SK-N-SH treated with all-trans-retinoic acid at 6 μM for 48 hours (cell line): ENCODE results near the gene IP6K3.
A peak's percentile ranks its signal among the peaks of the same experiment; 100 is the strongest.

Experiments
- ATAC-seq: fragments of 200-7000 bp; cut with Tn5 transposase; 3 replicates; pipeline ENCODE4 v1.9.1; 2020; ENCODE audit warnings: mild to moderate bottlenecking, moderate library complexity
- ARNTL ChIP-seq: fragments of 450-650 bp; formaldehyde crosslinking; IDR thresholded peaks from 2 replicates; pipeline ENCODE4 v1.5.0; 2020; ENCODE audit warnings: low read depth, mild to moderate bottlenecking, moderate library complexity, borderline replicate concordance
- BACH2 ChIP-seq: fragments of 250-450 bp; sonication (Bioruptor Pico); IDR thresholded peaks from 2 replicates; pipeline ENCODE4 v1.9.0; 2021; ENCODE audit warnings: mild to moderate bottlenecking, borderline replicate concordance
- CSDC2 ChIP-seq: fragments of 250-450 bp; sonication (Bioruptor Pico); IDR thresholded peaks from 2 replicates; pipeline ENCODE4 v1.5.0; 2020; ENCODE audit warnings: mild to moderate bottlenecking, moderate library complexity
- ESRRG ChIP-seq: fragments of 250-450 bp; sonication (Bioruptor Pico); IDR thresholded peaks from 2 replicates; pipeline ENCODE4 v1.6.1; 2021; ENCODE audit warnings: mild to moderate bottlenecking
- GLIS3 ChIP-seq: fragments of 250-450 bp; sonication (Bioruptor Pico); IDR thresholded peaks from 2 replicates; pipeline ENCODE4 v1.5.0; 2020; ENCODE audit warnings: mild to moderate bottlenecking, moderate library complexity
- ISL1 ChIP-seq: fragments of 250-450 bp; sonication (Bioruptor Pico); IDR thresholded peaks from 2 replicates; pipeline ENCODE4 v2.1.2; 2022; ENCODE audit warnings: mild to moderate bottlenecking, moderate library complexity
- OSR1 ChIP-seq: fragments of 250-450 bp; sonication (Bioruptor Pico); IDR thresholded peaks from 2 replicates; pipeline ENCODE4 v1.8.0; 2022; ENCODE audit warnings: moderate library complexity, mild to moderate bottlenecking, inconsistent platforms
- PPARA ChIP-seq: fragments of 250-450 bp; sonication (Bioruptor Pico); IDR thresholded peaks from 2 replicates; pipeline ENCODE4 v1.5.0; 2020; ENCODE audit warnings: mild to moderate bottlenecking, borderline replicate concordance
- RARB ChIP-seq: fragments of 250-450 bp; sonication (Bioruptor Pico); IDR thresholded peaks from 2 replicates; pipeline ENCODE4 v1.8.0; 2021; ENCODE audit warnings: mild to moderate bottlenecking, moderate library complexity
- SNAI2 ChIP-seq: fragments of 250-450 bp; sonication (Bioruptor Pico); IDR thresholded peaks from 2 replicates; pipeline ENCODE4 v1.5.0; 2020; ENCODE audit warnings: mild to moderate bottlenecking, moderate library complexity
- TCF4 ChIP-seq: fragments of 250-450 bp; sonication (Bioruptor Pico); IDR thresholded peaks from 2 replicates; pipeline ENCODE4 v1.8.0; 2021; ENCODE audit warnings: mild to moderate bottlenecking, moderate library complexity, borderline replicate concordance
- TOX ChIP-seq: fragments of 250-450 bp; sonication (Bioruptor Pico); IDR thresholded peaks from 2 replicates; pipeline ENCODE4 v1.8.0; 2021; ENCODE audit warnings: mild to moderate bottlenecking, moderate library complexity, borderline replicate concordance
- ZC3H10 ChIP-seq: fragments of 250-450 bp; sonication (Bioruptor Pico); IDR thresholded peaks from 2 replicates; pipeline ENCODE4 v1.5.1; 2021; ENCODE audit warnings: mild to moderate bottlenecking, moderate library complexity
- ZFP3 ChIP-seq: fragments of 250-450 bp; sonication (Bioruptor Pico); IDR thresholded peaks from 2 replicates; pipeline ENCODE4 v1.5.0; 2020; ENCODE audit warnings: mild to moderate bottlenecking, moderate library complexity
- ZFP30 ChIP-seq: fragments of 450-650 bp; formaldehyde crosslinking; IDR thresholded peaks from 2 replicates; pipeline ENCODE4 v1.5.0; 2022; ENCODE audit warnings: mild to moderate bottlenecking, moderate library complexity
- ZNF565 ChIP-seq: fragments of 450-650 bp; formaldehyde crosslinking; conservative IDR thresholded peaks from 2 replicates; pipeline ENCODE4 v1.5.0; 2020; ENCODE audit warnings: low read depth, mild to moderate bottlenecking, moderate library complexity
- ZNF70 ChIP-seq: fragments of 450-650 bp; formaldehyde crosslinking; IDR thresholded peaks from 2 replicates; pipeline ENCODE4 v1.5.0; 2020; ENCODE audit warnings: mild to moderate bottlenecking, moderate library complexity
- ZNF8 ChIP-seq: fragments of 450-650 bp; formaldehyde crosslinking; IDR thresholded peaks from 2 replicates; pipeline ENCODE4 v1.5.0; 2020; ENCODE audit warnings: mild to moderate bottlenecking, moderate library complexity
- TF ChIP-seq, protein P1 (sequence below): fragments of 250-450 bp; sonication (Bioruptor Pico); IDR thresholded peaks from 2 replicates; pipeline ENCODE4 v1.5.1; 2020; ENCODE audit warnings: low read depth, mild to moderate bottlenecking, moderate library complexity
- TF ChIP-seq, protein P2 (sequence below): fragments of 250-450 bp; sonication (Bioruptor Pico); IDR thresholded peaks from 2 replicates; pipeline ENCODE4 v1.5.1; 2021; ENCODE audit warnings: mild to moderate bottlenecking, moderate library complexity
- TF ChIP-seq, protein P3 (sequence below): fragments of 250-450 bp; sonication (Bioruptor Pico); IDR thresholded peaks from 2 replicates; pipeline ENCODE4 v1.5.0; 2020; ENCODE audit warnings: mild to moderate bottlenecking, moderate library complexity
- TF ChIP-seq, protein P4 (sequence below): fragments of 250-450 bp; sonication (Bioruptor Pico); IDR thresholded peaks from 2 replicates; pipeline ENCODE4 v1.8.0; 2020; ENCODE audit warnings: mild to moderate bottlenecking, moderate library complexity, borderline replicate concordance

IP6K3 gene

DNA sequence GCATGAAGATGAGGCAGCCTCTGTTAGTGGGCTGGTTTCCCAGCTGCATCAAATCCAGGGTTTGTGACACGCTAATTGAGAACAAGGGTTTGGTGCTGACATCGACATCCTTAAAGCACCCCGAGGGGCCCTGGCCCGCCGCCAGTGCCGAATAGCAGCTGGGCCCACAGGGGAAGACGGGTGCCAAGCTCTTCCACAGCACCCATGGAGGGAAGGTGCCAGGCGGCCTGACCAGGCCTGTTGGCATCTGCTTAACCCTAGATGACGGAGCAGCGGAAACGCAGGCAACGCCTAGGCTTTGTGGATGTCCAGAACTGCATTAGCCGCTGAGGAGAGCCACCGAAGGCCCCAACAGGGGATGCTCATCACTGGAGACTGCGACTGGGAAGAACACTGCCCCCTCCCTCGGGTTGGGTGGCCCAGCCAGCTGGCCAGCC is 51.2 kb downstream of the IP6K3 start:
- TF ChIP-seq OSR1 (CRISPR knock-in tag) (no peak), CSDC2 (CRISPR knock-in tag) (no peak), ISL1 (CRISPR knock-in tag) (no peak), ESRRG (CRISPR knock-in tag) (no peak), ARNTL (CRISPR knock-in tag) (no peak), BACH2 (no peak), TOX (no peak), GLIS3 (CRISPR knock-in tag) (no peak), ZFP3 (CRISPR knock-in tag) (no peak), ZC3H10 (CRISPR knock-in tag) (no peak)
- TF ChIP-seq, protein P1, sequence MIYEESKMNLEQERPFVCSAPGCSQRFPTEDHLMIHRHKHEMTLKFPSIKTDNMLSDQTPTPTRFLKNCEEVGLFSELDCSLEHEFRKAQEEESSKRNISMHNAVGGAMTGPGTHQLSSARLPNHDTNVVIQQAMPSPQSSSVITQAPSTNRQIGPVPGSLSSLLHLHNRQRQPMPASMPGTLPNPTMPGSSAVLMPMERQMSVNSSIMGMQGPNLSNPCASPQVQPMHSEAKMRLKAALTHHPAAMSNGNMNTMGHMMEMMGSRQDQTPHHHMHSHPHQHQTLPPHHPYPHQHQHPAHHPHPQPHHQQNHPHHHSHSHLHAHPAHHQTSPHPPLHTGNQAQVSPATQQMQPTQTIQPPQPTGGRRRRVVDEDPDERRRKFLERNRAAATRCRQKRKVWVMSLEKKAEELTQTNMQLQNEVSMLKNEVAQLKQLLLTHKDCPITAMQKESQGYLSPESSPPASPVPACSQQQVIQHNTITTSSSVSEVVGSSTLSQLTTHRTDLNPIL (CRISPR knock-in tag) = no peak
- TF ChIP-seq, protein P2, sequence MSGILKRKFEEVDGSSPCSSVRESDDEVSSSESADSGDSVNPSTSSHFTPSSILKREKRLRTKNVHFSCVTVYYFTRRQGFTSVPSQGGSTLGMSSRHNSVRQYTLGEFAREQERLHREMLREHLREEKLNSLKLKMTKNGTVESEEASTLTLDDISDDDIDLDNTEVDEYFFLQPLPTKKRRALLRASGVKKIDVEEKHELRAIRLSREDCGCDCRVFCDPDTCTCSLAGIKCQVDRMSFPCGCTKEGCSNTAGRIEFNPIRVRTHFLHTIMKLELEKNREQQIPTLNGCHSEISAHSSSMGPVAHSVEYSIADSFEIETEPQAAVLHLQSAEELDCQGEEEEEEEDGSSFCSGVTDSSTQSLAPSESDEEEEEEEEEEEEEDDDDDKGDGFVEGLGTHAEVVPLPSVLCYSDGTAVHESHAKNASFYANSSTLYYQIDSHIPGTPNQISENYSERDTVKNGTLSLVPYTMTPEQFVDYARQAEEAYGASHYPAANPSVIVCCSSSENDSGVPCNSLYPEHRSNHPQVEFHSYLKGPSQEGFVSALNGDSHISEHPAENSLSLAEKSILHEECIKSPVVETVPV (CRISPR knock-in tag) = no peak
- TF ChIP-seq, protein P3, sequence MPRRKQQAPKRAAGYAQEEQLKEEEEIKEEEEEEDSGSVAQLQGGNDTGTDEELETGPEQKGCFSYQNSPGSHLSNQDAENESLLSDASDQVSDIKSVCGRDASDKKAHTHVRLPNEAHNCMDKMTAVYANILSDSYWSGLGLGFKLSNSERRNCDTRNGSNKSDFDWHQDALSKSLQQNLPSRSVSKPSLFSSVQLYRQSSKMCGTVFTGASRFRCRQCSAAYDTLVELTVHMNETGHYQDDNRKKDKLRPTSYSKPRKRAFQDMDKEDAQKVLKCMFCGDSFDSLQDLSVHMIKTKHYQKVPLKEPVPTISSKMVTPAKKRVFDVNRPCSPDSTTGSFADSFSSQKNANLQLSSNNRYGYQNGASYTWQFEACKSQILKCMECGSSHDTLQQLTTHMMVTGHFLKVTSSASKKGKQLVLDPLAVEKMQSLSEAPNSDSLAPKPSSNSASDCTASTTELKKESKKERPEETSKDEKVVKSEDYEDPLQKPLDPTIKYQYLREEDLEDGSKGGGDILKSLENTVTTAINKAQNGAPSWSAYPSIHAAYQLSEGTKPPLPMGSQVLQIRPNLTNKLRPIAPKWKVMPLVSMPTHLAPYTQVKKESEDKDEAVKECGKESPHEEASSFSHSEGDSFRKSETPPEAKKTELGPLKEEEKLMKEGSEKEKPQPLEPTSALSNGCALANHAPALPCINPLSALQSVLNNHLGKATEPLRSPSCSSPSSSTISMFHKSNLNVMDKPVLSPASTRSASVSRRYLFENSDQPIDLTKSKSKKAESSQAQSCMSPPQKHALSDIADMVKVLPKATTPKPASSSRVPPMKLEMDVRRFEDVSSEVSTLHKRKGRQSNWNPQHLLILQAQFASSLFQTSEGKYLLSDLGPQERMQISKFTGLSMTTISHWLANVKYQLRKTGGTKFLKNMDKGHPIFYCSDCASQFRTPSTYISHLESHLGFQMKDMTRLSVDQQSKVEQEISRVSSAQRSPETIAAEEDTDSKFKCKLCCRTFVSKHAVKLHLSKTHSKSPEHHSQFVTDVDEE = no peak
- no peak for ATAC-seq

DNA sequence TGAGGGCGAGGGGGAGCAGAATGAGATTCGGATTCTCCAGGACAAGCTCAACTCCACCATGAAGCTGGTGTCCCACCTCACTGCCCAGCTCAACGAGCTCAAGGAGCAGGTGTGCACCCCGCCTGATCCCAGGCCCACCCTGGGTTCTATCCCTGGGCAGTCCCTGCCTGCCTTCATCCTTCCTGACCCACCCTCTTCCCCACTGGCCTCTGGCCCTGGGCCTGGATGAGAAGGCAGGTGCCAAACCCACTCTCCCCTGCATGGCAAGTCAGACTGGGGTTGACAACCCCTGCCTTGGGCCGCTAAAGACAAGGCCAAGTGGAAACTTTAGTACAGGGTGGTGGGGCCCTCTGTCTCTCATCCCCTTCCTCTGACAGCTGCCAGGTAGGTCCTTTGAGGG is 51.7 kb downstream of the IP6K3 start:
- TF ChIP-seq, protein P4, sequence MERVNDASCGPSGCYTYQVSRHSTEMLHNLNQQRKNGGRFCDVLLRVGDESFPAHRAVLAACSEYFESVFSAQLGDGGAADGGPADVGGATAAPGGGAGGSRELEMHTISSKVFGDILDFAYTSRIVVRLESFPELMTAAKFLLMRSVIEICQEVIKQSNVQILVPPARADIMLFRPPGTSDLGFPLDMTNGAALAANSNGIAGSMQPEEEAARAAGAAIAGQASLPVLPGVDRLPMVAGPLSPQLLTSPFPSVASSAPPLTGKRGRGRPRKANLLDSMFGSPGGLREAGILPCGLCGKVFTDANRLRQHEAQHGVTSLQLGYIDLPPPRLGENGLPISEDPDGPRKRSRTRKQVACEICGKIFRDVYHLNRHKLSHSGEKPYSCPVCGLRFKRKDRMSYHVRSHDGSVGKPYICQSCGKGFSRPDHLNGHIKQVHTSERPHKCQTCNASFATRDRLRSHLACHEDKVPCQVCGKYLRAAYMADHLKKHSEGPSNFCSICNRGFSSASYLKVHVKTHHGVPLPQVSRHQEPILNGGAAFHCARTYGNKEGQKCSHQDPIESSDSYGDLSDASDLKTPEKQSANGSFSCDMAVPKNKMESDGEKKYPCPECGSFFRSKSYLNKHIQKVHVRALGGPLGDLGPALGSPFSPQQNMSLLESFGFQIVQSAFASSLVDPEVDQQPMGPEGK (CRISPR knock-in tag) = no peak
- TF ChIP-seq PPARA (CRISPR knock-in tag) (no peak), TCF4 (CRISPR knock-in tag) (no peak)
- ATAC-seq = no peak

DNA sequence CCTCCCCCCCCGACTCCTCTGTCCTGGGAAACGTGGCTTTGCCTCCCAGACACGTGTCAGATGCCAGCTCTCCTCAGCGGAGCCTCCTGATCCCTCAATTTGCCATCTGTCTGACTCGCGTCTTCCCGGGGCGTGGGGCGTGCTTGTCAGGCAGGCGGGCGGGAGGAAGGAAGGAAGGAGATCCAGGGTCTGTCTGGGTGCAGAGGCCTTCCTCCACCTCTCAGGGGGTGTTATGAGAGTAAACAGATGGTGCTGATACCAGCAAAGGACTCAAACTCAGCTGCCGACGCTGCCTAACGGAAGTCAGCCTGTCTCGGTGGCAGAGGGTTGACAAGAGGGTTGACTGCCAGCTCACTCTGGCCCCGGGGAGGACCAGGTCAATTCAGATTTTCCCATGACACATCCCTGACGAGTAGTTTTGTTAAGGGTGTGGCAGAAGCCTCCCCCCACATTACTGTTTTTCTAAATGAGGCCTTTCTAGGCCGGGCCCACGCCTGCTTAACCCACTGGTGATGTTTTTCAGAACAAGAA is 52.2 kb downstream of the IP6K3 start:
- TF ChIP-seq ZFP30 (no peak), CSDC2 (CRISPR knock-in tag) (no peak), ZFP3 (CRISPR knock-in tag) (no peak), TOX (no peak), BACH2 (no peak), ZNF8 (CRISPR knock-in tag) (no peak), SNAI2 (no peak), ARNTL (CRISPR knock-in tag) (no peak), TCF4 (CRISPR knock-in tag) (no peak), ISL1 (CRISPR knock-in tag) (no peak), PPARA (CRISPR knock-in tag) (no peak), ZNF70 (CRISPR knock-in tag) (no peak), ESRRG (CRISPR knock-in tag) (no peak), ZC3H10 (CRISPR knock-in tag) (no peak), RARB (CRISPR knock-in tag) (no peak), GLIS3 (CRISPR knock-in tag) (no peak), ZNF565 (no peak)
- TF ChIP-seq, protein P1 (CRISPR knock-in tag) = no peak
- TF ChIP-seq, protein P2 (CRISPR knock-in tag) = no peak
- TF ChIP-seq, protein P3 = no peak

More for the DNA sequence above, 52.2 kb downstream of the IP6K3 start:
- ATAC-seq = peak; percentile 8
